NCI-H748 treated with DMSO at 0.1 percent for 48 hours (cell line): ENCODE results near the gene GLRA3.
"Not testable (repeated sequence)": the region's sequence is repeated elsewhere in the genome, so short reads cannot be mapped to it uniquely, and the experiment has no call there.

Source experiments
- DNase-seq: peaks from one replicate; lab custom pipeline; 2025; lab: John Stamatoyannopoulos, UW

GLRA3 gene

DNA sequence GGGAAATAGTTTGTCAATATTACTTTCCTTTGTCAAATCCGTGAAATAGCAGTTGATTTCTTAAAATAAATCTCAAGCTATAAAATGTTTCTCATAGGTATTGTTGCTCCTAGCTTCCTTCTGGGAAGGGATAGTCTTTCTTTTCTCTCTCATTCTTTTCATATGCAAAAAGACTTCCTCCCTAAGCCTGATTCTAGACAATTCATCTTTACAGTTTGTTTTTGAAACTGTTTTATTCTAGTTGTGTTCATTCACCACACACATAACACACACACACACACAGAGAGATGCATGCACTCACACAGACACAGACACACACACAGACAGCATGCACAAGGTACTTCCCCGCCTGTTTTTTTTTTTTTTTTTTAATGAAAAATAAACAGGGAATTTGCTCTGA is 18.2 kb downstream of the GLRA3 start:
- no peak for DNase-seq

DNA sequence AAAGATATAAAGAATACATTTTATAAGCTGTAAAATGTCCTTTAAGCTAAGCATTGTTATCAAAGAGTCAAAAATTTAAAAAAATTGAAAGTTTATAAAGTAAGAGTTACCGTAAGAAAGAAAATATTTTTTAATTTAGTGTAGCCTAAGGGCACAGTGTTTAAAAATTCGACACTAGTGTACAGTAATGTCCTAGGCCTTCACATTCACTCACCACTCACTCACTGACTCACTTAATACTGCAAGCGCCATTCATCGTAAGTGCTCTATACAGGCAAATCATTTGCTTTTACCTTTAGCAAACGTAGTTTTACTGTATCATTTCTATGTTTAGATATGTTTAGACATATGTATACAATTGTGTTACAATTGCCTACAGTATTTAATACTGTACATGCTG is 20.2 kb downstream of the GLRA3 start:
- no peak for DNase-seq

GRCh38 chr4:174808119-174808518 is 20.9 kb downstream of the GLRA3 start:
- no peak for DNase-seq

DNA sequence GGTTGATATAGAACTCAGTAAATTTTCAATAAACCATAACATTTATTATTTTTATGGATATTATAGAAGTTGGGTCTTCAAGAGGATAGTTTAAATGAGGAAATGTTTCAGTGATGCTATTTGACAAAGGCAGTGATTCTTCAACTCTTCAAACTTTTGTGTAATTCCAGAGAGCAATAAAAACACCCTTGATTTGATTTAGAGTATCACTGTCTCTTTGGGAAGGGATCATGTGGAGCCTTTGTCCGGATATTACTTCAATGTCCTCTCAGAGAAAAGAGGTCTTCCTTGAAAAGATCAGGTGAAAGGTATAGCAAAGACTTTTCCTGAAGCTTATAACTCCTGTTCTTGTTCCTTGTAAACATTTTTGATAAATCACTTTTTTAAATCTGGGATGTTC is 23.3 kb downstream of the GLRA3 start:
- DNase-seq, result no peak

DNA sequence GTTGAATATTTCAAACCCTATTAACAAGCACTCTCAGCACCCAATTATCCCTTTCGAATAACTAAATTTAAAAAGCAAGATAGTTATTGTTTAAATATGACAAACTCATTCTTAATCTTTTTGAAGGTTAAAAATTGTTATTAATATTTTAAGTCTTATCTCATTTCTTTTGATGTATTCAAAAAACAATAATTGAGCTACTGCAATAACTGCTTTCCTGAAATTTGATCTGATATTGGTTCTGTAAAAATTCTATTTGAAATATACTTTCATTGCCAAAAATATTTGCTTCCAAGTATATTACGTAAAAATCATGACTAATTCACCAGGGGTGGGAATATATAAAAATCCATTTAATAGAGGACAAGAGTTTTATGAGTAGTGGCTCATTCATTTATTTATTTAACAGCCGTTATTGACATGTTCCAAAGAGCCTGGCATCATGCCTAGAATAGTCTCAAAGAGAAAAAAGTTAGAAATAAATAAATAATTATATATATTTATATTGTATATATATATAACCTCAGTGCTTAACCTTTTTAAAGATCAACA is 34.4 kb downstream of the GLRA3 start:
- peak; percentile 8 for DNase-seq

DNA sequence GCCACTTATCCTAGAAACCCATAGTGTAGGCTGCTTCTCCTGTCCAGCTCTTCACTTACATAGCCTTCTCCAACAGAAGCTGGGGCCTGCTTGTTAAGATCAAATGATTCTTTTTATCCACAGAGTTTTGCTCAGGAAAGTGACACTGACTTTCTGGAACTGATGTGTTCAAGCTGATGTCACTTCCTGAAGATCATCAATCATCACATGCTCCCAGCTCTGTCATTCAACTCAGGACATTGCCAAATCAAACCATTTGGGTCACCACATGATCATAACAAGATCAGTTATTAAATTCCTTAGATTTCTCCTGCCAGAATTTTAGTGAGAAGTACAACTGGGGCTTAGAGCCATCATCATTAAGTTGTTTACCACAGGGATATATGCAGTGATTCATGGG is 39.4 kb downstream of the GLRA3 start:
- no peak for DNase-seq

DNA sequence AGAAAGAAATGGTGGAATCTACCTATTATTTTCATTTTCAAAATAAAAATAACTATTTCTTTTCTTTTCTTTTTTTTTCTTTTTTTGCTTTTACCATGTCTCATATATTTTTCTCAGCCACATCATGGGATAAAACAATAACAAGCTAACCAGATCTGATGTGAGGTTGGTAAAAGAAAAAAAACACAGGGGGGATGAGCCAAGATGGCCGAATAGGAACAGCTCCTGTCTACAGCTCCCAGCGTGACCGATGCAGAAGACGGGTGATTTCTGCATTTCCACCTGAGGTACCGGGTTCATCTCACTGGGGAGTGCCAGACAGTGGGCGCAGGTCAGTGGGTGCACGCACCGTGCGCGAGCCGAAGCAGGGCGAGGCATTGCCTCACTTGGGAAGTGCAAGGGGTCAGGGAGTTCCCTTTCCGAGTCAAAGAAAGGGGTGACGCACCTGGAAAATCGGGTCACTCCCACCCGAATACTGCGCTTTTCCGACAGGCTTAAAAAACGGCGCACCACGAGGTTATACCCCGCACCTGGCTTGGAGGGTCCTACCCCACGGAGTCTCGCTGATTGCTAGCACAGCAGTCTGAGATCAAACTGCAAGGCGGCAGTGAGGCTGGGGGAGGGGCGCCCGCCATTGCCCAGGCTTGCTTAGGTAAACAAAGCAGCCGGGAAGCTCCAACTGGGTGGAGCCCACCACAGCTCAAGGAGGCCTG is 50.6 kb downstream of the GLRA3 start:
- DNase-seq, result not testable (repeated sequence)

GRCh38 chr4:174775366-174775765 is 53.7 kb downstream of the GLRA3 start:
- DNase-seq, result no peak

- DNase-seq, result peak; percentile 35
Observed at GRCh38 chr4:174764105-174764729, 64.8 kb downstream of the GLRA3 start.

DNA sequence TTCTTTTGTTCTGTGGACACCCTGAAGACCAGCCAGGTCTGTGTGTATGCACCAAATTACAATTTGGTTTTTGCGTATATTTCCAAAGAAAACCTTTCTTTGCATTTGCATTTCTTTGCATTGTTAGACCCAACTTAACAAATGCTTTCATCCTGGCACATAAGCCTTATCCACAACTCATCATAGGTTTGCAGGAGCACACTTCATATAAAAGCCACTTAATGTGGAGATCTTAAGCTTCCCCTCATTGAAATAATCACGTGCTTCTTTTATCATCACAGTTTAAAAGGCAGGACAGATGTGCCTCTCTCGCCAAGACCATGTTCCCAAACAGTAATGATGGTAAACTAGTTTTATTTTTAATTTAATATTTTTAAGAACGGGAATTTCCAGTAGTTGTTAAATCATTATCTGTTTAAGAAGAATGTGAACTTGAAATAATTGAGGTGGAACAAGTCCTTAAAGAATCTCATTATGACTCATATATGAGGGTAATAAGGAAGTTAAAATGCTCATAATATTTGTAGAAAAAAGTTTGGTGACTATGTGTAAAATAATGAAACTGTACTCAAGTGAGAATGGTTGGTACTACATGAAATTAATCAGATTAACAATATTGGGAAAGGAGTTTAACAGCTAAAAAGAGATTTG is 65.5 kb downstream of the GLRA3 start:
- no peak for DNase-seq

GRCh38 chr4:174761451-174761850 is 67.6 kb downstream of the GLRA3 start:
- no peak for DNase-seq

- DNase-seq, result peak; percentile 77
Observed at GRCh38 chr4:174757736-174758135, 71.3 kb downstream of the GLRA3 start.

- no peak for DNase-seq
Observed at GRCh38 chr4:174753021-174753420, 76.0 kb downstream of the GLRA3 start.

GRCh38 chr4:174752026-174752425 is 77.0 kb downstream of the GLRA3 start:
- no peak for DNase-seq

DNA sequence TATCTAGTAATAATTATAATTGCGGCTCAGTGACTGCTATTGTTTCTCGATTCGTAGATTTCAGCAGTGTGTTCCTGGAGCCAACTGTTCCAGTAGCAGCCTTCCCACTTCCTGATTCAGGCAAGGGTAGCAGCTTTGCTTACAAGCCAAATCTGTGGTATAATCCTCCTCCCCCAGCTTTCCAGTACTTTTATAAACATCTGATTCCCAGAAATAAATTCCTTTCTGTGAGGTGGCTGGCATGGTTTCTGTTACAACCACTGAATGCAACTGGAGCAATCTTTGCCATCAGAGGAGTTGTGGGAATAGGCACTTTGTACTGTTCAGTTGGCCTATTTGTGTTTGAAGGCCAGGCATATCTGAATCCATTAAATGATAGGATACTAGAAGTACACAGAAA is 80.0 kb downstream of the GLRA3 start:
- DNase-seq, result no peak

GRCh38 chr4:174746710-174747109 is 82.3 kb downstream of the GLRA3 start:
- DNase-seq, result no peak

GRCh38 chr4:174742561-174742960 is 86.5 kb downstream of the GLRA3 start:
- no peak for DNase-seq

- DNase-seq, result no peak
Observed at GRCh38 chr4:174739576-174739975, 89.5 kb downstream of the GLRA3 start.

GRCh38 chr4:174734181-174734580 is 94.9 kb downstream of the GLRA3 start:
- DNase-seq, result no peak

GRCh38 chr4:174717828-174718227 is 111.2 kb downstream of the GLRA3 start:
- DNase-seq, result no peak

DNA sequence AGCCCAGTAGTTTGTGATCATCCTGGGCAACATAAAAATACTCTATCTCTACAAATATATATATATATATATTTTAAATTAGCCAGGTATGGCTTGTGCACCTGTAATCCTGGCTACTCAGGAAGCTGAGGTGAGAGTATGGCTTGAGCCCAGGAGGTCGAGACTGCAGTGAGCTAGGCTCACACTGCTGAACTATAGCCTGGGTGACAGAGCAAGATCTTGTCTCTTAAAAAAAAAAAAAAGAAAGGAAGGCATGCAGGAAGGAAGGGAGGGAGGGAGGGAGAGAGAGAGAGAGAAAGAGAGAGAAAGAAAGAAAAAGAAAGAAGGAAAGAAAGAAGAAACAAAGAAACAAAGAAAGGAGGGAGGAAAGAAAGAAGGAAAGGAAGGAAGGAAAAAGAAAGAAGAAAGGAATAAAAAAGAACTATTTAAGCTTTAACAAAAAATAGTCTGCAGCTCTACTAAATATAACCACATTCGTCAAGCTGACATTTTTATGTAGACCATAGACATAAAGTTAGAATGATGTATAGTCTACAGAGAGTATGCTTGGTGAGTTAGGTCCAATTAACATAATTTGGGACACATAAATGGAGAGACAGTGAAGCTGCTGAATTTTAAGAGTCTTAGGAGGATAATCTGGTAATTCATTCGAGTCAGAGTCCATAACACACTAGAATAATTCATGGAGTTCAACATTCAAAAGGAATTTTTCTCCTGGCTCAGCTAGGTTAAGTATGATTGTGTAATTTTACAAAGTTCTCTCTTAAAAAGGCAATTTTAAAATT is 111.9 kb downstream of the GLRA3 start:
- DNase-seq, result no peak
